ENCODE measurements around the gene SDE2.
"Not testable (repeated sequence)": the region's sequence is repeated elsewhere in the genome, so short reads cannot be mapped to it uniquely, and the experiment has no call there.

SDE2 gene

DNA sequence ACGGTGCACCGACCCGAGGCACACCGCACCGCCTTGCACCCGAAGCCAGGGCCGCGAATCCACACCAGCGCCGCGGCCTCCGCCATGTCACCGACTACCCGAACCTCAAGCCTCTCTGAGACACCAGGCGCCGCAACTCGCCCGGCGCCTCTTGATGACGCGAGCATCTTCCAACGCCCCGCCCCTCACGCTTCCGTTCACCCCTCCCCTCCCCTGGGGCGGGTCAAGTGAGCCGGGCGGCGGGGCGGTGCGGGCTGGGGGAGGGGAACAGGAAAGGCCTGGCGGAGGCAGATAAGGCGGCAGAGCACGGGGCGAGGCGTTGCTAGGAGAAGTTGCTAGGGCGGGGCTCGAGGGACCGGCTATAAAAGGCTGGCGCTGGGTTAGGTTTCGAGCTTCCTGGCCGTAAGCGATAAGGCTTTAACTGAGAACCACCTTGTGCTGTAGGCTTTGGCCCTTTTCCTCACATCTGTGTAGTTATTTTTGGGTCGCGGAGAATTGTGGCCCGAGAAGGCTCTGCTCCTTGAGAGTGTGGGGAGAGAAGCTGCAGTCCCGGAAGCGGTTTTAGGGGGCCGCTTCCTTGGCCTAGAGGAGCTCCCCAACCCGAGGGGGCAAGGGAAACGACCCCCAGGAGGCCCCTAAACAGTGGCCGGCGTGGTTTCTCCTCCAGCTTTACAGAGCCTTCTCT lies at the start of gene SDE2:
SDE2 (minus strand) TSS at position 117 of the 685 bp plus-strand sequence; CDS start at position 86, 31 bp downstream.
- FAIRE-seq: peak; percentile 64

DNA sequence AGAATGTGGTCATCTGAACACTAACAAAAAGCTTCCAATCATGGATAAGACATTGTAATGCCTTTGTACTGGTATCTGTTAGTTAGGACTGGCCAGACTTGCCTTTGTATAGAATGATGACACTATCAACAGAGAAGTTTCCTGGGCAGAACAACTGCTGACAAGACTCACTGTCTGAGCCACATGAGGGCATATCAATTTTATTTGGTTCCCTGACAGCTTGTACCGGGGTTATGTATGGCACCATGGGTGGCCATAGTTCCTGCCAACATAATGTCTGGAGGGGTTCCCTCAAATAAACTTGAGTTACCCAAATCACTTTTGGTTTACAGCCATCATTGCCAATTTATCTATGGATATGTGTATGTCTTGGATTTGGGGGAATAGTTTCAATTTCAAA lies 49.7 kb upstream of the SDE2 start:
- FAIRE-seq: no peak

DNA sequence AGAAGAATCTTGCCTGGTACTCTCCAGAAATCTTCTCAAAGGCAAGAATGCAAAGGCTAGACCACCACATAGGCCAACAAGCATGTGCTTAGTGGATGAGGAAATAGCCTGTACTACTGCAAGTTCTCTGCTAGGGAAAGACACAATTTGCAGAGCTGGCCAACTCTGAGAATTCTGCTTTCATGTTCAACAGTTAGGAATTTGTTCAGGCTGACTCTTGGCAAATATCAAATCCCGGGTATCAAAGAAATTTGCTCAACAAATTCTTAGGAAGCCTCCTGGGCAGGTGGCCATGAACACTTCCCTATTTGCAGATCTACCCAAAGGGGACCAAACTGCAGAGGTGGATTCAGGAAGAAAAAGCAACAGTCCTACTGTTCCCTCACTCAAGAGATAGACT lies 48.4 kb upstream of the SDE2 start:
- no peak for FAIRE-seq

DNA sequence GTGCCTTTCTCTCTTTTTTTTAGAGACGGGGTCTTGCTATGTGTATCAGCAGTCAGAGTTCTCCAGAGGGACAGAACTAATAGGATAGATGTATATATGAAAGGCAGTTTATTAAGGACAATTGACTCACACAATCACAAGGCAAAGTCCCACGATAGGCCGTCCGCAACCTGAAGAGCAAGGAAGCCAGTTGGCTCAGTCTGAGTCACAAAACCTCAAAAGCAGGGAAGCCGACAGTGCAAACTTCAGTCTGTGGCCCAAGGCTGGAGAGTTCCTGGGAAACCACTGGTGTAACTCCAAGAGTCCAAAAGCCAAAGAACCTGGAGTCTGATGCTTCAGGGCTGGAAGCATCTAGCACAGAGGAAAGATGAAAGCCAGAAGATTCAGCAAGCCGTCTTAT lies 47.1 kb upstream of the SDE2 start:
- no peak for FAIRE-seq

DNA sequence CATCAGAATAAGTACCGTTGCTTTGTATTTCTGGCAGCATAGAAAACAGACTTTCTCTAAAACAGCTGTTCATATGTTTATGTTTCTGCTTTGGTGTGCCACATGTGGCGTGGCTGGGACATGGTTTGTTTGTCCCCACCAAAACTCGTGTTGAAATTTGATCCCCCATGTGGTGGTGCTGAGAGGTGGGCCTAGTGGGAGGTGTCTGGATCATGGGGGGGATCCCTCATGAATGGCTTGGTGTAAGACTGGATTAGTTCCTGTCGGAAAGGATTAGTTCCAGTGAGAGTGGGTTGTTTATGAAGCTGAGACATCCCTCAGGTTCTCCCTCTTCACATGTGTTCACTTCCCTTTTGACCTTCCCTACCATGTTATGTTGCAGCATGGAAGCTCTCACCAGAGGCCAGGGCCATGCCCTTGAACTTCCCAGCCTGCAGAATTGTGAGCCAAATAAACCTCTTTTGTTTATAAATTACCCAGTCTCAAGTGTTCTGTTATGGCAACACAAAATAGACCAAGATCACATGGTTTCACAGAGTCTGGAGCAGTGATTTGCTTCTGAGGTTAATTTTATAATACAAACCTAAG lies 45.5 kb upstream of the SDE2 start:
- FAIRE-seq: no peak

DNA sequence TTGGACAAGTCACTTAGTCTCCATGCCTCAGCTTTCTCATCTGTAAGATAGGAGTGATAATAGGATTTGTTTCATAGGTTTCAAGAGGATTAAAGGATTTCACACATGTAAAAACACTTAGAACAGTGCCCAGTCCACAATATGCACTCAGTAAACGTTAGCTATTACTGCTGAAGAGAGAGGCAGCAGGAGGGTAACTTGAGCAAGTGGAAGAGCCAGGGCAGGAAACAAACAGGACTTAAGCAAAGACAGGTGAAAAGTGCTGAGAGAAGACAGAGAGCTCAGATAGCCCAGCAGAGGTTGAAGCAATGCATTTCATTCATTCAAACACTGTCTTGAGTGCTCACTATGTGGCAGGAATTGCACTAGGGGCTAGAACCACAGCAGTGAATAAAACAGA lies 42.3 kb upstream of the SDE2 start:
- FAIRE-seq: no peak

DNA sequence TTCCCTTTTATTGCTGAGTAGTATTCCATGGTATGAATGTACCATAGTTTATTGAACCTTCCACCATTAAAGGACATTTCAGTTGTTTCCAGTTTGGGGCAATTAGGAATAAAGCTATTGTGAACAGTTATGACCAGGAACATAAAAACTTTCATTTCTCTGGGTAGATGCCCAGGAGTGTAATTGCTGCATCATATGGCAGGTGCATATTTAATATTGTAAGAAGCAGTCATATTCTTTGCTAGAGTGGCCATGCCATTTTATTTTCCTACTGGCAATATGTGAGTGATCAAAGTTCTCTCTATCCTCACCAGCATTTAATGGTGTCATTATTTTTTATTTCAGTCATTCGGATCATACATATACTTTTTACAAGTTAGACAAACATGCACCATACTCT lies 39.5 kb upstream of the SDE2 start:
- no peak for FAIRE-seq

DNA sequence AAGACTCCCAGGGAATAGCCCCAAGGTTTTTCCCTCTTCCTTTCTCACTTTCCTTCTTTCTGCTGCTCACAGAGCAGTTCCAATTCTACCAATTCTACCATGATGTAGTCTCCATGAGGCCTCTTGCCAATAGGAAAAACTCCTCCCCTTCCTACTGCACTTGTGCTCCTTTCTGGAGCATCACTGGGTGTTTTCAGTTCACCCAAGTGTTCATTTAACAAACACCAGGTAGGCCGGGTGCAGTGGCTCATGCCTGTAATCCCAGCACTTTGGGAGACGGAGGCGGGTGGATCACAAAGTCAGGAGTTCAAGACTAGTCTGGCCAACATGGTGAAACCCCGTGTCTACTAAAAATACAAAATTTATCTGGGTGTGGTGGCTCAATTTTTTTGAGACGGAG lies 36.8 kb upstream of the SDE2 start:
- no peak for FAIRE-seq

DNA sequence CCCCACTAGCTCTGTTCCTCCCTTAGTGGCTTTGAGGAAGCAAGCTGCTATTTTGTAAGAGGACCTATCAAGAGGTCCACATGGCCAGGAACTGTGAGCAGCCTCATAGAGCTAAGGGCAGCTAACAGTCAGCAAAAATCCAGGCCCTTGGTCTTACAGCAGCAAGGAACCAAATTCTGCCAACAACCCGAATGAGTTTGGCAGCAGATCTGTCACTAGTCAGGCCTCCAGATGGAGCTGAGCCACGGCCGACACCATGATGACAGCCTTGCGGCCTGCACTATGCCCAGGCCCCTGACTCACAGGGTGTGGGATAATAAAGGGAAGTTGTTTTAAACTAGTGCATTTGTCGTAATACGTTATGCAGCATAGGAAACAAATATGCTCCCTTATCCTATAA lies 35.3 kb upstream of the SDE2 start:
- FAIRE-seq: no peak

DNA sequence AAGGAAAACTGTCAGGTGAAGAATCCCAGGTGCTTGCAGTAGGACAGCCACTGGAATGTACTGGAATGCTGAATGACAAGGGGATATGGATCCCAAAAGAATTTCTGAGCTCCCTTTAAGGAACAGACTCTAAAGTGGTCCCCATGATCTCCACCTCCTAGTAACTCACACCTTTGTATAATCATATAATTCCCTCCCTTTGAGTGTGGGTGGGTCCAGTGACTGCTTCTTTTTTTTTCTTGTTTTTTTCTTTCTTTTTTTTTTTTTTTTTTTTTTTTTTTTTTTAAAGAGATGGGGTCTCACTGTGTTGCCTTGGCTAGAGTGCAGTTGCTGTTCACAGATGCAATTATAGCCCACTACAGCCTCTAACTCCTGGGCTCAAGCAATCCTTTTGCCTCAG lies 34.8 kb upstream of the SDE2 start:
- FAIRE-seq: no peak

DNA sequence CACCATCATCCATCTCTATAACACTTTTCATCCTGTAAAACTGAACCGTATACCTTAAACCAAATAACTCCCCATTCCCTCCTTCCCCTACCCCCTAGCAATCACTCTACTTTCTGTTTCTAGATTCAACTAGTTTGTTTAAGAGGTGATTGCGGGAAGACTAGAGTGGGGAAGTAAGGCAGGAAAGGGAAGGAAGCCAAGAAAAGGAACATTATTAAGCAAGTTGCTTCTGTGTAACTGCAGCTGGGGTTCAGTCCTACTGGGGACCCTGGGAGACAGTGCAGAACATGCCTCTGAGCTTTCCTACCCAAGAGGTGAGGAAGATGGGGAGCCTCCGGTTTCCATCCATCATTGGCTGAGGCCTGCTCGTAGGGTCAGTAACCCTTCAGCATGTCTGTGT lies 34.4 kb upstream of the SDE2 start:
- no peak for FAIRE-seq

DNA sequence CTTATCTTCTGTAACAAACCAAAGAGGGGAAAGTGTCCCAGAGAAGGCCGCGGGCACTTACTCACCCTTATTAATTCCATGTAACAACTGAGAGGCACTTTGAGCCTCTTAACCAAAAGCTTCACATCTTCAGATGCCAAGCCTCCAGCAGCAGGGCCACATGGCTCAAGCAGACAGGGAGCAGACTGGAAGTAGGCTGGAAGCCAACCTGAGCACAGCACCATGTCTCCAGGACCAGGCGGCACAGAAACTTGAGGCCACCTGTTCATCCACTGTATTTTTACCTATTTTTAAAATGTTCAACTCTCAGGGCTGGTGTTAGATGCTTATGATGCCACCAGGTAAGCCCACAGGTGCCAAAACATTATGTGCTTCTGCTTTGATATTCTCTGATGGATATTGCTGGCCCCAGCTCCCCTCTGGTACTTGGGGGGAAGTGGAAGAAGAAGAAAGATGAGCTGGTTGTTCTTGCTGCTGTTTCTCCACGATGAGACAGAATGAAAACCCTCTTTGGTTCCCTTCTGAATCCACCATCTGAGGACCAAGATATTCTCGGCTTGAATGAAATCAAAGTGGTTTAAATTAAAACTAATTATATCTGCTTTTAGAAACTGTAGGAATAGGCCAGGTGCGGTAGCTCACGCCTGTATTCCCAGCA lies 30.6 kb upstream of the SDE2 start:
- no peak for FAIRE-seq

DNA sequence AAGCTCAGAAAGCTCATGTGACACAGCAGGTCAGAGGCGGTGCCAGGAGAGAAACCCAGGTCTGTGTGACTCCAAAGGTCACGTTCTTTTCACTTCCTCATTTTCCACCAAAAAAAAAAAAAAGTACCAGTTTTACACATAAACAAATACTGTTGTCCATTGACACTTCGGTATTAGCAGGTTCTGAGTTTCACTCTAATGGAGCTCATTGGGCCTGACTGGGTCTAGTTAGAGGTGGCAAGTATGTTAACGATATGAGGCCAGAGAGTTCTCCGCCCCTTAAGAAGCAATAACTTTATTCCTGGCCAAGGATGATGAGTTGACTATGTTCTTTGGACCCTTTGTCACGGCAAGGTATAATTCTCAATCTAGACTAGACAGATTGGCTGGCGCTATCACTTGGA lies 30.0 kb upstream of the SDE2 start:
- FAIRE-seq: no peak

DNA sequence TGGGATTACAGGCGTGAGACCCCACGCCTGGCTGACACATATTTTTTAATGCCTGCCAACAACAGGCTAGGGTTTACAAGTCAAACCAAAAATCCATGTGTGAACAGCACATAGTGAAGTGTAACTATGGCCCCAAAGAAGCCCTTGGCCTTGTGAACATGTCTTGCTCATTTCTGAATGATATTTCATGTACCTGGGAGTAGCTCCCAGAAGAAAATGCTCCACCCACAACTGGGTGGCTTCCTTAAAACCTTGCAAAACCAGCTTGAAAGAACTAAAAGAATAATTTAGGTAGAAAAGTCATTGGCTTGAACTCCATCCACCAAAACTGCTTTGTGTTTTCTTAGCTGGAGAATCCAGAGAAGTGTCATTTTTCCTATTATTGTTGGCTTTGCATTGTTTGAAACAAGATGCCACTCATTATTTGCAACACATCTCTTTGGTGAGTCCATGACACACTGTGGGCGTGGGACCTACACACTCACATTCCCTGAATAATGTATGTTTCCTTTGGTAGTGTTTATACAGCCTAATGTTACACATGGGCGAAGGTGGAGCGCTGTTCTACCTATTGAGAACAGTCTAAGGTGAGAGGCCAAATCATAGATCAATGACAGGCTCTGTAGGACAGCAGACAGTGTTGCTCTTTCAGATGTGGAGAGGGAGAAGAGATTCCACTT lies 28.5 kb upstream of the SDE2 start:
- FAIRE-seq: no peak

DNA sequence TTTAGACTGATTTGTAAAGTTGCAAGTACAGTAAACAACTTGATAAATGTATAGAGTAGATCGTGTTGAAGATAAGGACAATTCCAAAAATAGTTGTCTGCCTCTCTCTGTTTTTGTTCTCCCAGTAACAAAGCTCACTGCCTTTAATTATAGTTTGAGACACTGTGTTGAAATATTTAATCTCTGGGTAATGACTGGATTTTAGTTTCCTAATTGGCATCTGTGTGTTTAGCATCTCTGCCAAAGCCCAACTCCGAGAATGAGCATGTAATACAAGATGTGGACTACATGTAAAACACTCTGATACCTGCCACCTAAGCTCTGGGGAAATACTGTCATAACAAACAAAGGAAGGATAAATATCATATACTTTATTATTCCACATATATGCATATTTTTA lies 27.7 kb upstream of the SDE2 start:
- no peak for FAIRE-seq

DNA sequence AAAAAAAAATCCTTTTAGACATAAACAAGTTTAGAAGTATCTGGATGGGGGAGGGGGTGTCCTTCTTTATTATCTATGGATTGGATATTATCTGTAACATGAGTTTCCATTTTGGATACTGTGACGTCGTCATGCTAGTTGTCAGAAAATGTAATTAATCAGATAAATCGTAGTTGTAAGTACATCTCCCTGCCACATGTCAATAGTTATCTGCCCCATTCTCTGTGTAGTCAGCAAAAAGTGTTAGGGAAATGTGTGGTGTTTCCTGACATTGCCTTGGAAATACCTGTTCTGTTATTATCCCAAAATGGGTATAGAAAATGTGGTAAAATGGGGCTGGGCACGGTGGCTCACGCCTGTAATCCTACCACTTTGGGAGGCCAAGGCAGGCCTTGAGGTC lies 24.6 kb upstream of the SDE2 start:
- FAIRE-seq: no peak

DNA sequence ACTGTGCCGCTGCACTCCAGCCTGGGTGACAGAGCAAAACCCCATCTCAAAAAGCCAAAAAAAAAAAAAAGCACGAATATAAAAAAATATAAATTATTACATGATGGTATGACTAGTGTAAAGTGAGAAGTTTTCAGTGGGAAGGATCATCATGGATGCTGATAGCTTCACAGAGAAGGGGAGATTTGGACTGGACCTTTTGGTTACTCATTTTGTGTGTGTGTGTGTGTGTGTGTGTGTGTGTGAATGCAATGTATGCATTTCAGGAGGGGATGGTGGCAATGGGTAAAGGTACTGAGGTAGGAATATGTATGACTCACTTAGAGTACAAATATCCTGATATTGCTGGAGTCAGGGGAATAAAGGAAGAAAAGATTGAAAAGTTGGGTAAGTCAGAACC lies 22.7 kb upstream of the SDE2 start:
- no peak for FAIRE-seq

DNA sequence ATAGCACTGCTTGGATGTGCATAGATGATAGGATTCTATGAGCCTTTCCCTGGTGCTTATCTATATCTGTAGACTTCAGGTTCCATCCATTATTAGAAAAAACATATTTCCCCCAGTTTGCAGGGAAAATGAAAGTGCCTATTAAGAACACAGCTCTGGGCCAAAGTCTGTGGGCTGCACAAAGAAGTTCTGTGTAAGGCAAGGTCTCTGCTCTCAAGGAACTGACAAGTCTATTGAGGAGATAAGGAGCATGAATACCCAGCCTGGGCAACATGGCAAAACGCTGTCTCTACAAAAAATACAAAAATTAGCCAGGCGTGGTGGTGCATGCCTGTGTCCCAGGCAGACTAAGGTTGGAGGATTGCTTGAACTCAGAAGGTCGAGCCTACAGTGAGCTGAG lies 22.3 kb upstream of the SDE2 start:
- FAIRE-seq: no peak

DNA sequence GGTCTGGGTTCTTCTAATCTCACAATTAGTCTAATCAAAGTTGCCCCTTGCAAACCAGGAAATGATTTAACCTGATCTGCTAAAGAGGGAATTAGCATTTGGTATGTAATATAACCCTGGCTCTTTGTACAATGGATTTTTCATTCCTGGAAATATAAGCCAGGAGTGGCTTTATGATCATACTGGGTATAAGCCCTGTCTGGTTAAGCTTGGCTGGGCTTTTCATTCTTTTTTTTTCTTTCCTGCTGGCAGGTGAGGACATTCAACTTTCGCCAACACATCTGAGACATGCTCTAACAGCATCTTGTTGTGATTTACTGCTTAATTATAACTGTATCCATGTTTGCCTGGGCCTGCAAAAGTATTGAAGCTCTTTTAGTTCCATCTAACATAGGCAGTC lies 20.4 kb upstream of the SDE2 start:
- no peak for FAIRE-seq

DNA sequence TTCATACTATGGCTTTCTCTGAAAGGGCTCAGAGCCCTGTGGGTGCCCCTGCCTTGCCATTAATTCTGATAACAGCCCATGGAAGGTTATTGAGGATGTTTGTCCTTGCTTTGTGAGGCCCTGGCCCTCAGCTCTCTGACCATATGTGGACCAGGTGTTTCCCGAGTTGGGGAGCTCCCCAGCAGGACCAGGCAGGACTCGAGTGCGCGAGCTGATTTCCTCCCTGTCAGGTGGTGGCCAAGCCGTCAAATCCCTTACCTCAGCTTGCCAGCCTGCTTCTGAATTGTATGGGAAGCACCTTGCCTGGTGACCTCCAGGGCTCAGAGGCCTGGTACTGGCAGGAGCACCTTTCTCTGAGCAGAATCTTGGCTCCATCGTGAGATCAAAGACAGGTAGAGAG lies 17.9 kb upstream of the SDE2 start:
- FAIRE-seq: no peak

DNA sequence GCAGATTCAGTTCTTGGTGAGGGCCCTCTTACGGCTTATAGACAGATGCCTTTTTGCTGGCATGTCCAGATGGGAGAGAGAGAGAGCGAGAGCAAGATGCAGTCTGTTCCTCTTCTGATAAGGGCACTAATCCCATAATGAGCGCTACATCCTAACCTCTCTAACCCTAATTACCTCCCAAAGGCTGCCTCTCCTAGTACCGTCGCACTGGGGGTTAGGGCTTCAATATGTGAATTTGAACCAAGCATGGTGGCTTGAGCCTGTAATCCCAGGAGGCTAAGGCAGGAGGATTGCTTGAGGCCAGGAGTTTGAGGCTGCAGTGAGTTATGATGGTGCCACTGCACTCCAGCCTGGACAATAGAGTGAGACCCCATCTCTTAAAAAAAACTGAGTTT lies 10.5 kb upstream of the SDE2 start:
- FAIRE-seq: no peak

DNA sequence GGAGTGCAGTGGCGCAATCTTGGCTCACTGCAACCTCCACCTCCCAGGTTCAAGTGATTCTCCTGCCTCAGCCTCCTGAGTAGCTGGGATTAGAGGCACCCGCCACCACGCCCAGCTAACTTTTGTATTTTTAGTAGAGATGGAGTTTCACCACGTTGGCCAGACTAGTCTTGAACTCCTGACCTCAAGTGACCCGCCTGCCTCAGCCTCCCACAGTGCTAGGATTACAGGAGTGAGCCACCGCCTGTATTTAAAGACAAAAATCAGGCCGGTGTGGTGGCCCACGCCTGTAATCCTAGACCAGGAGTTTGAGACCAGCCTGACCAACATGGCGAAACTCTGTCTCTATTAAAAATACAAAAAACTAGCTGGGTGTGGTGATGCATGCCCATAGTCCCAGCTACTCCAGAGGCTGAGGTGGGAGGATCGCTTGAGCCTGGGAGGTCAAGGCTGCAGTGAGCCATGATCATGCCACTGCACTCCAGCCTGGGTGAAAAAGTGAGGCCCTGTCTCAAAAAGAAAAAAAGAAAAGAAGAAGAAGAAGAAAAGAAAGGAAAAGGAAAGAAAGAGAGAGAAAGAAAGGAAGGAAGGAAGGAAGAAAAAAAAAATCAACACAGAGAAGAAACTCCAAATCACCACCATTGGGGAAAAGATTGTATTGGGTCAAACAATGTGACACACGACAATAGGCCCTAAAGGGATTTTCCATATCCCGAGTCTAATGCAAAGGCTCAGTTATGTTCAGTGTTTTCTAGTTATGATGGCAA lies 8.2 kb upstream of the SDE2 start:
- FAIRE-seq: not testable (repeated sequence)

DNA sequence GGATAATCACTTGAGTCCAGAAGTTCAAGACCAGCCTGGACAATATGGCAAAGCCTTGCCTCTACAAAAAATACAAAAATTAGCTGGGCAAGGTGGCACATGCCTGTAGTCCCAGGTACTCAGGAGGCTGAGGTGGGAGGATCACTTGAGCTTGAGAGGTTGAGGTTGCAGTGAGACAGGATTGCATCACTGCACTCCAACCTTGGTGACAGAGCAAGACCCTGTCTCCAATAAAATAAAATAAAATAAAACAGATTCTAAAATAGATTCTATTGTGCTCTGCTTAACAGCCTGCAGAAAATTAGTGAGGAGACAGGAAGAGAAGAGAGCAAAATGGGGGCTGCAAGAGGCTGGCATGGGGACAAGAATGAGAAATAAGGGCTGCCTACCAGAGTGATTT lies 7.5 kb upstream of the SDE2 start:
- no peak for FAIRE-seq
